ENCODE measurements around the gene ENG.

DNA sequence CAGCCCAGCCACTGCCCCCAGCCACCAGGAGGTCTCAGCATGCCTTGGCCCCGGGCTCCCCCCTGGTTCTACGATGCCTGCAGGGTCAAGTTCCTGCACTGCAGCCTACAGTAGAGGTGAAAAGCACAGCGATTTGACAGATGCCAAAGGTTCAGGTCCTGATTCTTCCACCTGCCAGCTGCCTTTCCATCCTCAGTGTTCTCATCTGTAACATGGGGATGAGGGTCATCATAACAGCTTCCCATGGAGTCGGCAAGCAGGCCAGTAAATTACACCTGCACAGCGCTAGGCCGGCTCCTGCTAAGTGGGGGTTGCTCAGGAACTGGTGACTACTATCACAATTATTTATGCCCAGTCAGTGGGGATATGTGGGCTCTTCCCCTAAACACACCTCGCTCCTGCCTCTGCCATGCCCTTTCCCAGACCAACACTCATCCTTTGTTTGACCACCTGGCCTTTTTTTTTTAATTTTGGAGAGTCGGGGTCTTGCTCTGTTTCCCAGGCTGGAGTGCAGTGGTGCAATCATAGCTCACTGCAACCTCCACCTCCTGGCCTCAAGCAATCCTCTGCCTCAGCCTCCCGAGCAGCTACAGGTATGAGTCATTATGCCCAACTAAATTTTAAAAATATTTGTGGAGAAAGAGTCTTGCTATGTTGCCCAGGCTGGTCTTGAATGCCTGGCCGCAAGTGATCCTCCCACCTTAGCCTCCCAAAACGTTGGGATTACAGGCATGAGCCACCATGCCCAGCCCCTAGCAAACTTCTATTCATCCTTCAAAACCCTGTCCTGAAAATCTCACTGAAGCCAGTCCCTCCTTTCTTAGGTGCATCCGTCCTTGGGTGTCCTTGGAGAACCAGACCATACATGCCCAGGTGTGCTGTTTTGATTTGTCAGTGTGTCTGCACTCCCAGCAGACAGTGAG is 6.4 kb downstream of the ENG start:
- TF ChIP-seq, protein P1, sequence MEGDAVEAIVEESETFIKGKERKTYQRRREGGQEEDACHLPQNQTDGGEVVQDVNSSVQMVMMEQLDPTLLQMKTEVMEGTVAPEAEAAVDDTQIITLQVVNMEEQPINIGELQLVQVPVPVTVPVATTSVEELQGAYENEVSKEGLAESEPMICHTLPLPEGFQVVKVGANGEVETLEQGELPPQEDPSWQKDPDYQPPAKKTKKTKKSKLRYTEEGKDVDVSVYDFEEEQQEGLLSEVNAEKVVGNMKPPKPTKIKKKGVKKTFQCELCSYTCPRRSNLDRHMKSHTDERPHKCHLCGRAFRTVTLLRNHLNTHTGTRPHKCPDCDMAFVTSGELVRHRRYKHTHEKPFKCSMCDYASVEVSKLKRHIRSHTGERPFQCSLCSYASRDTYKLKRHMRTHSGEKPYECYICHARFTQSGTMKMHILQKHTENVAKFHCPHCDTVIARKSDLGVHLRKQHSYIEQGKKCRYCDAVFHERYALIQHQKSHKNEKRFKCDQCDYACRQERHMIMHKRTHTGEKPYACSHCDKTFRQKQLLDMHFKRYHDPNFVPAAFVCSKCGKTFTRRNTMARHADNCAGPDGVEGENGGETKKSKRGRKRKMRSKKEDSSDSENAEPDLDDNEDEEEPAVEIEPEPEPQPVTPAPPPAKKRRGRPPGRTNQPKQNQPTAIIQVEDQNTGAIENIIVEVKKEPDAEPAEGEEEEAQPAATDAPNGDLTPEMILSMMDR (IDR thresholded peaks at IDR 0.05; ENCODE audit: borderline replicate concordance, extremely low read depth, low read length, poor library complexity, severe bottlenecking): no peak
- TF ChIP-seq EZH2 (IDR thresholded peaks at IDR 0.05; ENCODE audit: borderline replicate concordance, low read depth, low read length, severe bottlenecking): no peak

Measured in DND-41 (cell line).